ENCODE results near the gene PARD3.

GRCh38 chr10:34844448-34844847 is 29.4 kb upstream of the PARD3 start:
- no peak for TF ChIP-seq CTCF (IDR thresholded peaks at IDR 0.05; ENCODE audit: insufficient read depth, low read length, poor library complexity, severe bottlenecking)
- no peak for TF ChIP-seq EZH2phosphoT487 (conservative IDR thresholded peaks at IDR 0.05; ENCODE audit: low read length)
